ENCODE results near the gene QDPR. TPM values are rescaled to one million over a fixed set of nuclear protein-coding genes. Genes with fewer than 3 reads are reported as not detected.

QDPR gene
- total RNA-seq, 2 donors from 2014 or later, result 7.3 to 13.8 TPM

DNA sequence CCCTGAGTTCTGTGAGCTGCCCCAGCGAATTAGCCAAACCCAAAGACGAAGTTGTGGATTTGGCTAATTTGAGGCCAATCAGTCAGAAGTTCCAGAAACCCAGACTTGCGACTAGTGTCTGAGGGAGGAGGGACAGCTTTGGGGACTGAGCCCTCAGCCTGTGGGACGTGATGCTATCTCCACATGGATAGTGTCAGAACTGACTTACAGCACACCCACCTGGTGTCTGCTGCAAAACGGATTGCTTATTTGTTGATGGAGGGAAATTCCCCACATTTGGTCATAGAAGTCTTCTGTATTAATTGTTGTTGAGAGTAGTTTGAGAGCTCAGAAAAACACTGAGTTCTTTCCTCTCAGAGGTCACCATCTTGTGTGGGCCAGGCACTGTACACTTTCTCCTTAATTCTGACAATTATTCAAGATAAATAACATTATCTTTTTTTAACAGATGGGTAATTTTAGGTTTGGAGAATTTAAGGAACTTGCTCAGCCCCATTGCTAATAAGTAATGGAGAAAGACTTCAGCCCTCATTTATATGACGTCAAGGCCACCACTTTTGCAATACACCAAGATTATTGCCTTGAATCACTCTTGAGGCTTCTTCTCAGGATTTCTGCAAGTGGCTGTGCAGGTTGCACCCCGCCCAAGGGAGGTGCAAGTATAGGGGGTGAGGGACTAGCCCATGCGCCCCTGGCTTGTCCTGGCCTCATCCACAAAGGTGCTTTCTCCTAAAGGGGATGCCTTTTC is 19.8 kb upstream of the QDPR start:
- no peaks in the 10 kb centered on the region for H3K27me3 ChIP-seq
- H3K9me3 ChIP-seq, result no peaks in the 10 kb centered on the region
- no peak overlapping the region for H3K27ac ChIP-seq
- H3K4me1 ChIP-seq, result no peaks in the 10 kb centered on the region
- TF ChIP-seq POLR2A (IDR thresholded peaks at IDR 0.05), result no peak
- TF ChIP-seq, protein P1, sequence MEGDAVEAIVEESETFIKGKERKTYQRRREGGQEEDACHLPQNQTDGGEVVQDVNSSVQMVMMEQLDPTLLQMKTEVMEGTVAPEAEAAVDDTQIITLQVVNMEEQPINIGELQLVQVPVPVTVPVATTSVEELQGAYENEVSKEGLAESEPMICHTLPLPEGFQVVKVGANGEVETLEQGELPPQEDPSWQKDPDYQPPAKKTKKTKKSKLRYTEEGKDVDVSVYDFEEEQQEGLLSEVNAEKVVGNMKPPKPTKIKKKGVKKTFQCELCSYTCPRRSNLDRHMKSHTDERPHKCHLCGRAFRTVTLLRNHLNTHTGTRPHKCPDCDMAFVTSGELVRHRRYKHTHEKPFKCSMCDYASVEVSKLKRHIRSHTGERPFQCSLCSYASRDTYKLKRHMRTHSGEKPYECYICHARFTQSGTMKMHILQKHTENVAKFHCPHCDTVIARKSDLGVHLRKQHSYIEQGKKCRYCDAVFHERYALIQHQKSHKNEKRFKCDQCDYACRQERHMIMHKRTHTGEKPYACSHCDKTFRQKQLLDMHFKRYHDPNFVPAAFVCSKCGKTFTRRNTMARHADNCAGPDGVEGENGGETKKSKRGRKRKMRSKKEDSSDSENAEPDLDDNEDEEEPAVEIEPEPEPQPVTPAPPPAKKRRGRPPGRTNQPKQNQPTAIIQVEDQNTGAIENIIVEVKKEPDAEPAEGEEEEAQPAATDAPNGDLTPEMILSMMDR (IDR thresholded peaks at IDR 0.05), result no peak
- H3K36me3 ChIP-seq (replicated peaks in 1 of 2; ENCODE audit: insufficient read depth in 1 of 2, low read depth in 2 of 2), result no peaks in the 10 kb centered on the region
- 46 to 58% methylated on average over 8 of the region's 8 CpGs for WGBS, 2 donors
- no peak overlapping the region for H3K4me3 ChIP-seq
- DNase-seq, result no peak
- intact Hi-C loops (cut with DNase I), result no loop called here
- ATAC-seq, result no peak

DNA sequence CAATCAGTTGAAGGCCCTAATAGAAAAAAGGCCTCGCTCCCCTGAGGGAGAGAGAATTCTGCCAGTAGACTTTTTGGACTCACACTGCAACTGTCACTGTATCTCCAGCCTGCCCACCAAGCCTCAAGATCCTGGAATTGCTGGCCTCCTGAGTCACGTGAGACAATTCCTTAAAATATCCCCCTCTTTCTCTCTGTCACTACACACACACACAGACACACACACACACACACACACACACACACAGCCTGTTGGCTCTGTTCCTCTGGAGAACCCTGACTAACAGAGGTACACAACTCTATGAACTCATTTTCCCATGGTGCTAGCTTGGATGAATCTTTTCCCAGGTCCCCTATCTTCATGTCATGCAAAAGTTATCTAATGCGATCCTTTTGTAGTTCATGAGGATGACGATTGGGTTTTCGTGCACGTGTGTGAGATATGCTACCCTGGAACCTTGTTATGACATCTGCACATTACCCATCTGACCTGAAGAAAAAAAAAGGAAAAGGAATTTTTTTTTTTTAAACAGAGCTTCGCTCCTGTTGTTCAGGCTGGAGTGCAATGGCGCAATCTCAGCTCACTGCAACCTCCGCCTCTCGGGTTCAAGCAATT is 16.8 kb upstream of the QDPR start:
- DNase-seq (no peak), ATAC-seq (no peak)
- WGBS, 2 donors, result 82 to 86% methylated on average over 10 of the region's 10 CpGs
- no peaks in the 10 kb centered on the region for H3K9me3 ChIP-seq
- no peaks in the 10 kb centered on the region for H3K36me3 ChIP-seq (replicated peaks in 1 of 2; ENCODE audit: insufficient read depth in 1 of 2, low read depth in 2 of 2)
- no peaks in the 10 kb centered on the region for H3K4me1 ChIP-seq
- TF ChIP-seq, protein P1 (IDR thresholded peaks at IDR 0.05), result no peak
- TF ChIP-seq POLR2A (IDR thresholded peaks at IDR 0.05), result no peak
- H3K4me3 ChIP-seq, result no peak overlapping the region
- no peaks in the 10 kb centered on the region for H3K27me3 ChIP-seq
- intact Hi-C loops (cut with DNase I), result no loop called here
- no peak overlapping the region for H3K27ac ChIP-seq

DNA sequence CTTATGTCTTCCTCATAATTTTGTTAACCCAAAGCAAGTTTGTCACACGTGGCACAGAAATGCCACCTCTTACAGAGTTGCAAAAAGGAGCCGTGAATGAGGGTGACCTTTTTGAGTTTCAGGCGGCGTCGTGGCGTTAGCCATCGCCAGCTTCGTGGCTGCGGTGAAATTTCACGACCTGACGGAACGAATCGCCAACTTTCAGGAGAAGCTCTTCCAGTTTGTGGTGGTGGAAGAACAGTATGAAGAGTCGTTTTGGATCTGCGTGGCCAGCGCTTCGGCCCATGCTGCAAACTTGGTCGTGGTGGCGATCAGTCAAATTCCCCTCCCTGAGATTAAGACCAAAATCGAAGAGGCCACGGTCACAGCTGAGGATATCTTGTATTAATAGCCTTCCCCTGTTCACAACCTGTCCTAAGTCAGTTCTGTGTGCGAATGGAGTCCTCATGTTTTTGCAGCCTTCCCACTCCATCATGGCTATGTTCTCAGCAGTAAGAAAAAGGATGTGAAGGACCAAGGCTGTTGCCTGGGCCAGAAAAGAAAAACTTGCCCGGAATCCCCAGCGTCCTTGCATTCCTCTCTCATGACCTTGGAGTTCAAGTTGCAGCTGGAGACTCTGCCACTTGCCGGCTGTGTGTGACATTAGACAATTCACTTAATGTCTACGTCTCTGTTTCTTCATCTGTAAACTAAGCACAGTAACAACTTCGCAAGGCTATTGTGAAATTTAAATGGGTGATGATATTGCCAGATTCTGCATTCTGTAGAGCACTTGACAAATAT is 15.0 kb upstream of the QDPR start:
- no peaks in the 10 kb centered on the region for H3K27me3 ChIP-seq
- no peak overlapping the region for H3K27ac ChIP-seq
- no peaks in the 10 kb centered on the region for H3K36me3 ChIP-seq (replicated peaks in 1 of 2; ENCODE audit: insufficient read depth in 1 of 2, low read depth in 2 of 2)
- no peak for ATAC-seq
- TF ChIP-seq POLR2A (IDR thresholded peaks at IDR 0.05), result no peak
- TF ChIP-seq, protein P1 (IDR thresholded peaks at IDR 0.05), result no peak
- DNase-seq, result no peak
- no peaks in the 10 kb centered on the region for H3K9me3 ChIP-seq
- H3K4me3 ChIP-seq, result no peak overlapping the region
- intact Hi-C loops (cut with DNase I), result no loop called here
- H3K4me1 ChIP-seq, result no peaks in the 10 kb centered on the region
- 70 to 72% methylated on average over 27 of the region's 27 CpGs for WGBS, 2 donors

DNA sequence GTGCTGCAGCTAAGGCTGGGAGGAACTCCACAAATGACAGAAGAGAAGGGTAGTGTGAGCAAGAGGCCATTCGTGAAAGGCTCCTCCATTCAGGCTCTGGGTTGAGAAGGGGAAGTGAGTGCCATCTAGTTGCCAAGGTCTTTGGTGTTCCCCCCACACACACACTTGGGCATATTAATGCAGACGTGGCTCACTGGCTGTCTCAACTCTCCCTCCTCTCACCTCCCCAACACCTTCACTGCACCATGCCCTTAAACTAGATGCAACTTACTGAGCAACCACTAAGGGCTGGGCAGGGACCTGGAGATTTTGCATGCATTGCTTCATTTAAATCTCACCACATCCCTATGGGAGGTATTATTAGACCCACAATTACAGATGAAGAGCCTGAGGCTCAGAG is 11.8 kb upstream of the QDPR start:
- H3K36me3 ChIP-seq (replicated peaks in 1 of 2; ENCODE audit: insufficient read depth in 1 of 2, low read depth in 2 of 2), result no peaks in the 10 kb centered on the region
- H3K9me3 ChIP-seq, result no peaks in the 10 kb centered on the region
- no peak overlapping the region for H3K27ac ChIP-seq
- TF ChIP-seq POLR2A (IDR thresholded peaks at IDR 0.05), result no peak
- TF ChIP-seq, protein P1 (IDR thresholded peaks at IDR 0.05), result no peak
- no peaks in the 10 kb centered on the region for H3K27me3 ChIP-seq
- 12 to 29% methylated on average over 2 of the region's 2 CpGs for WGBS, 2 donors
- intact Hi-C loops (cut with DNase I), result no loop called here
- H3K4me3 ChIP-seq, result no peak overlapping the region
- DNase-seq (no peak), ATAC-seq (no peak)
- no peaks in the 10 kb centered on the region for H3K4me1 ChIP-seq
